ENCODE data around the gene TENT5C. TPM values are rescaled to one million over a fixed set of nuclear protein-coding genes. Genes with fewer than 3 reads are reported as not detected.
A peak's percentile ranks its signal among the peaks of the same experiment; 100 is the strongest.

The TENT5C gene
- total RNA-seq, 4 donors from 2014 or later, result 1.9 to 4.3 (median 2.8) TPM

- 54 to 57% methylated on average over 3 of the region's 3 CpGs for WGBS, 2 donors
- no peak overlapping the region for H3K4me3 ChIP-seq (ENCODE audit: low read depth, poor library complexity, severe bottlenecking)
- peak in 1 of 2 donors; percentile 70 for DNase-seq (ENCODE audit: low spot score in 2 of 2)
- intact Hi-C loops (cut with DNase I; ENCODE audit: low total_unique reads), result no loop called here
- TF ChIP-seq CTCF (IDR thresholded peaks at IDR 0.05), result no peak
- TF ChIP-seq POLR2A (IDR thresholded peaks at IDR 0.05), result no peak
Measured at GRCh38 chr1:117580436-117580835, 25.4 kb upstream of the TENT5C start.

DNA sequence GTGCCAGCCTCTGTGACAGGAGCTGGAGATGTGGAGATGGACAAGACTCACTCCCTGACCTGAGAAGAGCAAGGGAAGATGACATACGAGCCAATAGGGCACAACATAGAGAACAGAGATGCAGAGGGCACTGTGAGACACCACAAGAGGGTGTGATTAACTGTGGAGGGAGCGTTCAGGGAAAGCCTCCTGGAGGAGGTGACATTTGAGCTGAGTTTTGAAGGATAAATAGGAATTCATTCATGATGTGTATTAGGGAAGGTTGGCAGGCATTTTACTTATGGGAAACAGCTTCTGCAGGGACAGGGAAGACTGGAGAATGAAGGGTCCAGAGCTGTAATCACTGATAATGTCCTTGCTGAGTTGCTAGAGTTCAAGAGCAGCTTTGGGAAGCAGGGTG, 25.0 kb upstream of the TENT5C start:
- intact Hi-C loops (cut with DNase I; ENCODE audit: low total_unique reads), result no loop called here
- WGBS, 2 donors, result 72 to 86% methylated on average over 2 of the region's 2 CpGs
- no peak overlapping the region for H3K4me3 ChIP-seq (ENCODE audit: low read depth, poor library complexity, severe bottlenecking)
- no peak for TF ChIP-seq POLR2A (IDR thresholded peaks at IDR 0.05)
- TF ChIP-seq CTCF (IDR thresholded peaks at IDR 0.05), result no peak
- DNase-seq (ENCODE audit: low spot score in 2 of 2), result no peak

GRCh38 chr1:117581391-117581943, 24.4 kb upstream of the TENT5C start:
- no peak overlapping the region for H3K4me3 ChIP-seq (ENCODE audit: low read depth, poor library complexity, severe bottlenecking)
- no peak for DNase-seq (ENCODE audit: low spot score in 2 of 2)
- 78 to 84% methylated on average over 10 of the region's 10 CpGs for WGBS, 2 donors
- intact Hi-C loops (cut with DNase I; ENCODE audit: low total_unique reads), result no loop called here
- TF ChIP-seq POLR2A (IDR thresholded peaks at IDR 0.05) (no peak), CTCF (IDR thresholded peaks at IDR 0.05) (no peak)

- no peak for DNase-seq (ENCODE audit: low spot score in 2 of 2)
- intact Hi-C loops (cut with DNase I; ENCODE audit: low total_unique reads), result no loop called here
- TF ChIP-seq CTCF (IDR thresholded peaks at IDR 0.05), result no peak
- TF ChIP-seq POLR2A (IDR thresholded peaks at IDR 0.05), result no peak
- 44 to 45% methylated on average over 3 of the region's 3 CpGs for WGBS, 2 donors
- no peak overlapping the region for H3K4me3 ChIP-seq (ENCODE audit: low read depth, poor library complexity, severe bottlenecking)
Measured at GRCh38 chr1:117582451-117582850, 23.4 kb upstream of the TENT5C start.

- no peak for DNase-seq (ENCODE audit: low spot score in 2 of 2)
- no peak overlapping the region for H3K4me3 ChIP-seq (ENCODE audit: low read depth, poor library complexity, severe bottlenecking)
- TF ChIP-seq CTCF (IDR thresholded peaks at IDR 0.05), result no peak
- WGBS, 2 donors, result 95 to 97% methylated on average over 6 of the region's 6 CpGs
- intact Hi-C loops (cut with DNase I; ENCODE audit: low total_unique reads), result no loop called here
Measured at GRCh38 chr1:117583247-117583646, 22.6 kb upstream of the TENT5C start.

GRCh38 chr1:117584181-117584580, 21.7 kb upstream of the TENT5C start:
- no peak overlapping the region for H3K4me3 ChIP-seq (ENCODE audit: low read depth, poor library complexity, severe bottlenecking)
- TF ChIP-seq POLR2A (IDR thresholded peaks at IDR 0.05), result no peak
- TF ChIP-seq CTCF (IDR thresholded peaks at IDR 0.05), result no peak
- intact Hi-C loops (cut with DNase I; ENCODE audit: low total_unique reads), result no loop called here
- no peak for DNase-seq (ENCODE audit: low spot score in 2 of 2)
- 93 to 94% methylated on average over 6 of the region's 6 CpGs for WGBS, 2 donors
